ENCODE results near the gene SUCLG1.

- TF ChIP-seq CTCF (IDR thresholded peaks at IDR 0.05; ENCODE audit: borderline replicate concordance, extremely low read depth, low read length, poor library complexity, severe bottlenecking) (no peak), EZH2 (IDR thresholded peaks at IDR 0.05; ENCODE audit: borderline replicate concordance, low read depth, low read length, severe bottlenecking) (no peak)
Observed at GRCh38 chr2:84409531-84409930, 49.5 kb downstream of the SUCLG1 start.
